Measurements from ENCODE around the gene MDP1. TPM values are rescaled to one million over a fixed set of nuclear protein-coding genes. Genes with fewer than 3 reads are reported as not detected.

The MDP1 gene
- total RNA-seq = 13.8 TPM

DNA sequence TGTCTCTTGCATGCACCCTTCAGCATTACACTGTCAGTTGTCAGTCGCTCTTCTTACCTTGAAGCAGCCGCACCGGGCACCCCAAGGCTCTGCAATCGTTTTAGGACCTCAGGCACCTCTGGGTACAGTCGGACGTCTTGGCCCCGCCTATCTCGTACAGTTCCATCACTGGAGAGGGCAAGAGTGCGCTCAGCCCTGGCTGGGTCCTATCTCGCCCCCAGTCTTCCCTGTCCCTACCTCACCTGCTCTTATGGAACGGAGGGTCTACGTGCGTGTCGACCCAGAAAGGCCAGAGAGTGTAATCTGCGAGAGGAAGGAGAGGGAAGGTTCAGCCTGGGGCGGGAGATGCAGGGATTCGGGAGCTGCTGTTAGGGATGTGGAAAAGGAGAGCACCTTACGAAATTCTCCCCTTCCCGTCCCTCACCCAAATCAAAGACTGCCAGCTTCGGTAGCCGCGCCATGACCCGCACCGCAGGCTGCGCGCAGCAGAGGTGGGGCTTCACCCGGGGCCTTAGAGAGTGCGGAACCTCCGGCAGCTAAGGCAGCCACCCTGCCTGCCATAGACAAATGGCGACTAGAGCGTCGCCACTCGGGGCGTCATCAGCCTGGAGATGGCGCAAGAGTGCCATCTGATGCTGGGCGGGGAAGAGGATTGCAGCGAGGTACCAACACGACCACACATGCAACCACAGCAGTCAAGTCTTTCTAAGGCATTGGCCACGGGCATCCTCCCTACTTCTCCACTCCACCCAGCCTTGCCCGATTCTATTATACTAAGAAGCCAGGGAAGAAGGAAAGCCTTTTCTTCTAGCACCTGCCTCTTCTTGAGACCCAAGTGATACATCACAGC lies at the start of gene MDP1:
Gene MDP1, minus strand, starts transcription at position 572 of the 850 bp plus-strand sequence. Its CDS starts 111 bp downstream, at position 461.
- ATAC-seq (peak; percentile 88), DNase-seq (ENCODE audit: low spot score) (peak; percentile 90)
- intact Hi-C loops (cut with DNase I) = no loop called here

DNA sequence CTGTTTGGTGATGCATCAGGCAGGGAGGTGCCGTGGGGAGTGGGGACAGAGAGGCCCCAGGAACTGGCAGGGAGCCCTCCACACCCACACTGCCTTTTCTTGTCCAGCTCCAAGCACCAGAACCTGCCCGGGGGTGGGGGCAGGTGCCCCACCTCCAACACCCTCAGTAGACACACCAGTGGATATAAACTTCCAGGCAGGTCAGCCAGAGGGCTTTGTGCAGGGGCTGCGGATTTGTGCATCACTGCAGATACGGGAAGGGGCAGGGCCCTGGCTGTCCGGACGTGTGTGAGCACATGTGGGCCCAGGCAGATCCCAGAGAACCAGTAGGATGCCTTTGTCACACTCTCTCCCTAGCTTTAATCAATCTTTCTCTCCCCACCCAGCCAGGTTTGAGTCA lies 48.4 kb upstream of the MDP1 start:
- intact Hi-C loops (cut with DNase I) = no loop called here
- DNase-seq (ENCODE audit: low spot score) = no peak
- no peak for ATAC-seq

DNA sequence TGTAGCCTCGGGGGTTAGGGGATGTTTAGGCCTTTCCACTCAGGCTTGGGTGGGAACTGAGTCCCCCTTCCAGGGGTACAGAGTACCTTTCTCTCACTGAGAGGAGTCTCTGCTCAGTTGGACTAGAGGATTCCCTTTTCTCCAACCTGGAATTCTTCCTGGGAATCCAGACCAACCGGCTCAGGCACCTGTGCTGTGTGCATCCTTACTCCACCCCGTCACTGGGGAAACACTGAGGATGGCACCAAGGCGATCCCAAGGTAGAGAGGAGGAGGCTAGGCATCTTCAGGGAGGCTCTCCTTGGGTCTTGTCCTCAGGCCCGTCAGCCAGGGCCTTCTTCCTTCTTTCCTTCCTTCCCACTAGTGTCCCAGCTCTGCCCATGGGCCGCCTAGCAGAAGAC lies 48.0 kb upstream of the MDP1 start:
- intact Hi-C loops (cut with DNase I) = no loop called here
- no peak for ATAC-seq

DNA sequence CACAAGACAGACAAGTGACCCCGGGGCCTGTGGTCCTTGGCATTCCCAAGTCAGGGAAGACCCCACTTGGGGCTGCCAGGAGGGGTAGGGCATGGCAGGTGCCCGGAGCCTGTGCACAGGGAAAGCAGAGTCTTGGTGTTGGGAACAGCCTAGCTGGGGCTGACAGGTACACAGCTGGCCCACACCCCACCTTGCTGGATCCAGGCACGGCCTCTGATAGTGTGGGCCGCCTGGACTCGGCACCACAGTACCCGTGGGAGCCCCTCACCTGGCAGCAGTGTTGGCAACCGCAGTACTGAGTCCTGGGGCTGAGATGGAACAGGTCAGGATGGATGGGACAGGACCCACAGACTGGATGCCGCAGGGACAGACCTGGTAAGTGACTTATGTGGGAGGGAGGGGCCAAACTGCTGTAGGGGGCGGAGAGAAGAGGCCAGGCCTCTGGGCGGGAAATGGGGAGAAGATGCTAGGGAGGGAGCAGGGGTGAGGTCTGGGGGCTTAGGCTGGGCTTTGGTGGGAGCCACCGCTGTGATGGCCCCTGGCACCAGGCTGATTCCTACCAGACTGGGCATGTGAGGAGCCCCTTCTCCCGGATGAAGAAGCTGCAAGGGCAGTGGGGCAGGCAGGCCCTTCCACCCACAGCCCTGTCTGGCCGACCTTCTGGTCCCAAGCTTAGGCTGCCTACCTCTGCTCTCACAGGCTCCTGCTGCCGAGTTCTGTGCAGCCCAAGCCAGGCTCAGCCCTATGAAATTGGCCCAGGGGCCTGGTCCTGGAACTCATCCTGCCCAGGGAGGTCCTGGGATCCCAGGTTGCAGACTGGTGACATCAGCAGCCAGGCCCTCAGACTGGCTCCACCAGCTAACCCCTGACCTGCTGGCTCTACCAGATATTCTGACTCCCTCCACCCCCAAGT lies 47.2 kb upstream of the MDP1 start, which contains the start of gene TGM1:
Gene TGM1, minus strand, starts transcription at position 357 of the 913 bp plus-strand sequence. CDS start 825 bp downstream, outside the sequence.
- DNase-seq (ENCODE audit: low spot score) = no peak
- ATAC-seq = no peak
- intact Hi-C loops (cut with DNase I) = no loop called here

More for the DNA sequence above, 48.0 kb upstream of the MDP1 start:
- no peak for DNase-seq (ENCODE audit: low spot score)

DNA sequence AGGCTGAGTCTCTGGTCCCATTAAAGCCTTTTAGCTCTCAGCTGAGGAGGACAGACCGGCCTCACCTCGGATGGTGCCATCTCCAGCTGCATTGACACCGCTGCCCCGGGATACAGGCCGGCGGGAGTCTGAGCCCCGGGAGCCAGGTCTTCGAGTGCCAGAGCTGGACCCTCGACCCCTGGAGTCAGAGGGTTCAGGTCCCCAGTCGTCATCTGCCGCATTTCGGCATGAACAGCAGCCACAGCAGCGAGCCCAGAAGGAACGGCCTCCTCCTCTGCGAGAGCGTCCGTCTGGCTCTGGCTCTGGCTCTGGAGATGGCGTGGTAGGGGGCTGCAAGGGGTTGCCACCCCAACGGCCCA lies 46.1 kb upstream of the MDP1 start:
- intact Hi-C loops (cut with DNase I) = no loop called here
- no peak for DNase-seq (ENCODE audit: low spot score)

DNA sequence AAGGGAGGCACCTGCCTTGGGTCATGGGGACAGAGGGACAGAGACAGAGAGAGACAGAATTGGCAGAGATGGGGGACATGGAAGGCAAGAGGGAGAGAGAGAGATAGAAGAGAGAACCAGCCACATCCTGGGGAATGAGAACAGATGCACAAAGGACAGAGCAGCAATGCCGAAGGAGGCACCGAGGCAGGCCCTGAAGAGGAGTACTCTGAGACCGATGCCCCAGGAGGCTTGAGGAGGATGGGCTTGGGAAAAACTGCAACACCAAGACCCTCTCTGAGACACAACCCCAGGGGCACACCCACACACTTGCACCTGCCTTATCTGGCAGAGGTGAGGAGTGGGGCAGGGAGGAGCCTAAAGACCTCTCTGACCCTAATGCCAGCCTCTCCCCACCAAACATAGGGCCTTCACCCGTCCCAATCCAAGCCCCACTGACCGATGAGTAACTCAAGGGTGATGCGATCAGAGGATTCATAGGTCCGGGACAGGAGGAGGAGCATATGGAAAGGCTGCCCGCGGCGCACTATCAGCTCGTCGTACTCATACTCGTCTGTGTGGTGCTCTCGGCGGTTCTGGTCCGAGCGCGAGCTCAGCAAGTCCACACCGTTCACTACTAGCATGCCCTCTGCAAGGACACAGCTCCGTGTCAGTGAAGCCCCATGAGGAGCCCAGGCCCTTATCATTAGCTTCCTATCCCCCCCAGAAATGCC lies 45.5 kb upstream of the MDP1 start:
- DNase-seq (ENCODE audit: low spot score) = no peak
- no peak for ATAC-seq
- intact Hi-C loops (cut with DNase I) = no loop called here

More for the DNA sequence above, 46.1 kb upstream of the MDP1 start:
- no peak for ATAC-seq

DNA sequence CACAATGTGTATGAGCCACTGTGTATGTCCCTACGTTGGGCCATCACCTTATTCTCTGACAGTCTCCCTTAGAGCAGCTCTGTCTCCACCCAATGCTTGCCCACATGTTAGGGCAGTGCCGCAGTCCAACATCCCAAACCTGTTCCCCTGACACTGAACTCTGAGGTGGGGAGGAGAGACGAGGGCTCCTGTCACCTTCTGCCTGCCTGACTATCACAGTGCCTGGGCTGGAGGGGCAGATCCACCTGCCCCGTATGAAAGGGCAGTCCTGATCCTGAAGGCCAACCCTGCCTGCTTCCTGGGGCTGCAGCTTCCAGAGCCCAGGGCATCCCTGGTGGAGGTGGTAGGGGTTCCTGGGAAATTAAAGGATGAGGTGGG lies 44.9 kb upstream of the MDP1 start:
- intact Hi-C loops (cut with DNase I) = no loop called here
- ATAC-seq (no peak), DNase-seq (ENCODE audit: low spot score) (no peak)

DNA sequence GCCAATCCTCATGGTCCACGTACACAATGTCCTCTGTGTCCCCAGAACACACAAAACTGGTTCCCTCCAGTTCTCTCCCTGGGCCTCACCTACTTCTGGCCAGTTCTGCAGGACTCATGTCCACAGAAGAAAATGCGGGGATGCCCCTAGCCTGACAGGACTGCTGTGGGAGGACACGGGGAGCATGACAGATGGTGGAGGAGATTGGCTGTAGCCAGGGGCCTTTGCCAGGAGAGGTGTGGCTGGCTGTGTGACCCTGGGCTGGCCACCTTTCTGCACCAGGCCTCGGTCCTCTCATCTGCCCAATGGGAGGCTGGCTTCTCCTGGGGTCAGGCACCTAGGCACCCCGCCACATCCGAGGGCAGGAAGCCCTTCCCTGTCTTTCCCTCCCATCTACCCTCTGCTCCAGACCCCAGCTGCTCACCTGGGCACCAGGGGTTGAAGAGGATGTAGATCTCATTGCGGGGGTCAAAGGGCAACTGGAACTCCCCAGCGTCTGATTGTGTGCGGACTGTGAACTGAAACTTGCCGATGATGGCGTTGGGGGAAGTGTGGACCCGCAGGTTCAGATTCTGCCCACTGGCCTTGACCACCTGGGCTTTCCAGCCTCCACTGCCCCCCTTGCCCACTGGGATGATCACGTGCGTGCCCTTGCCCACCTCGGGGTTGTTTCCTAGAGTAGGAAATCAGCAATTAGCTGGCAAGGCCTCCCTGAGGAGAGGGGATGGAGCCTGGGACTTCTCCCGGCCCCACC lies 44.3 kb upstream of the MDP1 start:
- intact Hi-C loops (cut with DNase I) = no loop called here
- no peak for DNase-seq (ENCODE audit: low spot score)
- ATAC-seq = no peak

DNA sequence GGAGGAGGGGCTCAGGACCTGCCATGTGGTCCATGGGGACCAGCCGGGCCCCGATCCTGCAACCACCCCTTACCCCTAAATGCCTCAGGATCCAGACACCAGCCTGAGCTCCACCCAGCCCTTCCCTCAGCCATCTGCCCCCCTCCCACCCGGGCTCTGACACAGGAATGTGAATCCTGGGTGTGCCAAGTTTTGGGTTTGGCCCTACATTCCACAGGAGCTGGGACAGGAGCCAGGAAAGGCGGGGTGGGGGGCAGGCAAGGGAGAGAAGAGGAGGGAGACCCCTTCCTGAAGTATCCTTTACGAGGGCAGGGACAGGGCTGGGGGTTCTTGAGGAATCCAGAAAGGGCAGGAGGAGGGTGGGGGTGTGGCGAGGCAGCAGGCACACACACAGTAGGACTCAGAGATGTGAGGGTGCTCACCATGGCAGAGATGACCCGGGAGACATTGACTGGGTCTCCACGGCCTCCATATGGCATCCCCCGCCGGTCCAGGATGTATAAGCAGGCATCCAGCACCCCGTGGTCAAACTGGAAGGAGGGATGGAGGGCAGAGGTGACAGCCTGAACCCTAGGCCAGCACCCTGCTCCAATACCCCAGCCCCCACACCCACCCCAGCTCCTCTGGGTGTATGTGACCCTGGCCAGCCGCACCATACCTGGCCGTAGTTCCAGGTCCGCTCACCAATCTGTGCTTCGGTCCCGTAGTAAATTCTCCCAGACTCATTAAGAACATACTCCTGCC lies 43.6 kb upstream of the MDP1 start:
- peak; percentile 68 for ATAC-seq
- intact Hi-C loops (cut with DNase I) = no loop called here
- DNase-seq (ENCODE audit: low spot score) = no peak

DNA sequence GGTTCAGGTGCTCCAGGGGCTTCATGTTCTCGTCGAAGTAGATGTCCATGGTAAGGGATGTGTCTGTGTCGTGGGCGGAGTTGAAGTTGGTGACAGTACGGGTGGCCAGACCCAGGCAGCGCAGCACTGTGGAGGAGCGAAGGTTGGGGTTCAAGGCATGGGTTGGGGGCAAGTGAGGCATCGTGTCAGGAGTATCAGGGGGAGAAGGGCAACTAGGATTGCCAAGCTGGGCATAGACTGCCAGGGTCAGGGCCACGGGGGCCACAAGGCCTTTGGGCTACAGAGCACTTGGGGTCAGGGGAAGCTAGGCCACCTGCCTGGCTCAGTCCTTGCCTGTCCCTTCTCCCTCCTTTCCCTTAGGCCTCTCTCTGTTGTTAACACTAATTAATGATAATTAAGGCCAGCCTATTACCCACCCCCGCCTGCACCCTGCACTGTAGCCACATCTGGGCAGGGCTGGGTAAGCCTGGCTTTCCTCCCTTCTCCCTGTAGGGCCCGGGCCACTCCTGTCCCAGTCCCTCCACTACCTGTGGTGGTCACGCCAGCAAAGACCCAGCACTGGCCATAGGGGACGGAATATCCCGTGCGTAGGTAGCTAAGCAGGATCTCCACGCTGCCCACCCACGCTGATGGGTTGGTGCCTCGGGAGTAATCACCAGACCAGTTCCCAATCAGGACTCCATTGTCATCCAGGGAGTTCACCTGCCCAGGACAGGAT lies 42.8 kb upstream of the MDP1 start:
- intact Hi-C loops (cut with DNase I) = no loop called here
- peak; percentile 8 for ATAC-seq
- DNase-seq (ENCODE audit: low spot score) = no peak

DNA sequence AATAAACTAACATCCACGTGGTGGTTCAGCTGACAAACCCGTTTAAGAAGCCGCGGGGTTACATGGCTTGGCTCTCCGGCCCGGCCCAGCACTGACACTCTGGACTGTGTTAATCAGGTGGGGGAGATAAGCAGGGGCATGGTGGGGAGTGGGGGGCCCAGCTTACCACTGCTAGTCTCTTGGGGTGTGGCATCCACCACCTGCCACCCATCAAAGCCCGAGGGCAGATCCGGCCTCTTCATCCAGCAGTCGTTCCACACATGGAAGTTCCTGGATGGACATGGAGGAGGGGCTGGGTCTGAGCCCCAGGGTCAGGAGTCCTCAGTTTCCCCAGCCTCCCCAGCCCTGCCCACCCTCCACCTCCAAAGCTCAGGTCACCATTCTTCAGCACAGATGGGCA lies 42.3 kb upstream of the MDP1 start:
- no peak for DNase-seq (ENCODE audit: low spot score)
- intact Hi-C loops (cut with DNase I) = no loop called here
- ATAC-seq = no peak

DNA sequence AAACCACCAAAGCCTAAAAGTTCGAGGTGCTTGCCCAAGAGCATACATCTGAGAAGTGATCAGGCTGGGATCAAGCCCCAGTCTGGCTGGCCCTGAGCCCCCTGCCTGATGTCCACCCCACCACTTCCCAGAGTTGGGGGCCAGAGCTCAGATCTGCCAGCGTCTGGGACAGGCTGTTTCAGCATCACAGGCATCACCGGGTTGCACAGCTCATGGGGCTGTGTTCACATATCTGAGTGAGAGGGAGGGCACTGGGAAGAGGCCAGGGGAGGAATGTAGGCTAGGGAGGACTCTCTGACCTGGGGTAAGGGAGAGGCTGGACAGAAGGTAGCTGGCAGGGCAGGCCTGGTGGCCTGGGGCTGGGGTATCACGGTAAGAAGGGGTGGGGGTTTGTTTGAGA lies 41.1 kb upstream of the MDP1 start:
- intact Hi-C loops (cut with DNase I) = no loop called here
- ATAC-seq = peak; percentile 42
- DNase-seq (ENCODE audit: low spot score) = peak; percentile 48

DNA sequence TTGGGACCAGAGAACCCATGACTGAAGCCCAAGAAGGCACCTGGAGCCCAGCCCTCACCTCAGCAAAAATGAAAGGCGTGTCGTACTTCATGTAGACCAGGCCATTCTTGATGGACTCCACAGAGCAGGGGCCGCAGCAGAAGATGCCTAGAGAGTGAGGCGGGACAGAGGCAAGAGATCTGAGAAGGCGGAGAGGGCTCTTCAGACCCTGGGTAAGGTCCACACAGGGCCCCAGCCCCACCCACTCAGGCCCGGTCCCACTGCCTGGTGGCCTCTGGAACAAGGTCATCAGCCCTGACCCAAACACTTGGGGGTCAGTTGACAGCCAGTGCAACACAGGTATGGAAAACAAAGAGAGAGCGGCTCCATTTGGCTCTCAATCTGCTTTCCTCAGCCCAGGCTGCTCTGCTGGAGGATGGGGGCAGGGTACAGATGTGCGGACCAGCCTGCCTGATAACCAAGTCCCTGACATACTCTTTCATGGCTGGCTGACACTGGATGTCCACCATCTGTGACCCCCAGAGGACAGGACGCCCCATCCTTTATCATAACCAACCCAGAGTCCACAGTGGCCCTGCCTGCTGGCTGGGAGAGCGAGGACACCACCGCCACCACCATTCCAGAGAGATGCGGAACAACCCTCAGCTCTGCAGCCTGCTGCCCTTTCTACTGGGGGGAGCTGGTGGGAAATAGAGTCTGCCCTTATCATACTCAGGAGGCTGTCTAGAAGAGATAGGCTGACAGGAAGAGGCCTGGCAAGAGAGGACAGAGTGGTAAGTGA lies 40.3 kb upstream of the MDP1 start:
- intact Hi-C loops (cut with DNase I) = no loop called here
- DNase-seq (ENCODE audit: low spot score) = peak; percentile 33
- no peak for ATAC-seq

DNA sequence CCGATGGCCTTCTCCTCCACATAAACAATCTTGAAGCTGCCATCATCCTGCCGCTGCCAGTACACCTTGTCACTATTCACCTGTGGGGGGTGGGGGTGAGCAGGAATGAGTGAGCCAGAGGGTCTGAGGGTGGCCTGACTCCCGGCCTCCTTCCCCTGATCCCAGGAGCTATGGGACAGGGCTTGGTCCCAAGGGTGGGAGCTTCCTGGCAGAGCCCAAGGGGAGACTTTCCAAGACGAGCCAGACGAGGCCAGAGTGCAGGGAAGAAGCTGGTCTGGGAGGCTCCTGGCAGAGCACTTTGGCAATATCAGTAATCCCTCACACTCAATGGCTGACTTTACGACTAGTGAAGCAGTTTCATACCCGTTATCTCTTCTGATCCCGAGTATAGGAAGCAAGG lies 39.6 kb upstream of the MDP1 start:
- intact Hi-C loops (cut with DNase I) = no loop called here
- DNase-seq (ENCODE audit: low spot score) (peak; percentile 42), ATAC-seq (no peak)

DNA sequence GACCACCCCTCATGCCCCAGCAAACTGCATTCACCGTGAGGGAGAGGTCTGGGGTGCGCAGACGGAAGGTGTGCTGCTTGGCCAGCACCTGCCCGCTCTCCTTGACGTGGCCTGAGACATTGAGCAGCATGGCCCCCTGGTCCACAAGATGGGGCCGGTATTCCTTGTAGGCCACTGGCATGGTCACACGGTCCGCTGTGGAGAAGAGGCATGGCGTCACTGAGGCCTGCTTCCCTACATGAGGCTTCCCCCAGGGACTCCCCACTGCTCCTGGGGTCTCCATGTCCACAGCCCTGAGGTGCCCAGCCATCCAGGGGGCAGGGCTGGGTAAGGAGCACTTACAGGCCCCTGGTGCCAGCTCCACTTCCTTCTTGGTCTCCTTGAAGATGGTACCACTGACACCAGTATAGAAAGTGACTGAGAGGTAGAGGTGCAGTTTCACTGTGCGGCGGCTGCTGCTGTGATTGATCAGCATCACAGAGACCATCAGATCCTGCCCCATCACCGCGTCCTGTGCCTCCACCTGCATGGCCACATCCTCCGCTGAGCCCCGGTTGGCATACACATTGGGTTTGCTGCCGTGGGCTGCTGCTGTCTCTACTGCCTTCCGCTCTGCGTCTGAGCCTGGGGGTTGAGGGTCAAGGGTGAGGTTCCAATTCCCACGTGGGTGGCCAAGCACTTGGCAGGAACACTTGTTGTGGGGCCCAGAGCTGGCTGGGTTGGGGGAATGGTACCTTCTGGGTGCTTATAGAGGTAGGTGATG lies 38.9 kb upstream of the MDP1 start:
- intact Hi-C loops (cut with DNase I) = no loop called here
- ATAC-seq = no peak
- no peak for DNase-seq (ENCODE audit: low spot score)

DNA sequence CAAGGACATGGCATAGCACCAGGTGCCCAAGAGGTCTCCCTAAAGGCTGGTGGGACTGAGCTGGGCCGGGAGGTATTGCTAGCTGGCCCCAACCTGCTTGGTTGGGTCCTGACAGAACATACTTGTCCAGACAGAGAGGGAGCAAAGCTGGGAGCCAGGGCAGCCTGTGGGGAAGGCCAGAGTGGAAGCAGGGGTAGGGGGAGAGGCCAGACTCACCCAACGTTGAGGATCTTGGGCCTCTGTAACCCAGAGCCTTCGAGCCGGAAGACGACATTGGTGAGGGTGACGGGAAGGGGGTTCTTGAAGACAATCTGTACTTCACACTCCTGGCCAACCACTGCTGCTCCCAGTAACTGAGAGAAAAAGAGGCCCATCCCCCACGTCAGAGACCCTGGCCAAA lies 38.1 kb upstream of the MDP1 start:
- intact Hi-C loops (cut with DNase I) = no loop called here
- DNase-seq (ENCODE audit: low spot score) (no peak), ATAC-seq (no peak)
